HL-60 (cell line): ENCODE data around the gene METTL23.

Experiments used
- DNase-seq, 2 experiments: peaks; one replicate each; pipeline ENCODE4 v3.0.0-alpha.2; 2010 to 2020; ENCODE audit warnings: low read depth in 1 of 2, low spot score in 1 of 2
- H3K27ac ChIP-seq: fragments of 250-450 bp; sonication (Bioruptor Pico); replicated peaks from 2 replicates; pipeline ENCODE4 v1.5.1; 2020; ENCODE audit warnings: mild to moderate bottlenecking, moderate library complexity
- H3K27me3 ChIP-seq: fragments of 250-450 bp; sonication (Bioruptor Pico); 2 replicates; pipeline ENCODE4 v1.5.1; 2021; ENCODE audit warnings: mild to moderate bottlenecking, moderate library complexity; ENCODE audit not compliant: insufficient read depth, poor library complexity, severe bottlenecking
- H3K4me3 ChIP-seq: replicated peaks from 2 replicates; pipeline ENCODE4 v1.5.1; 2011; ENCODE audit warnings: mild to moderate bottlenecking, control low read depth, low read length; ENCODE audit not compliant: insufficient read depth
- CTCF ChIP-seq: IDR thresholded peaks from one replicate; pipeline ENCODE4 v1.5.1; 2011; ENCODE audit warnings: low read length, control low read depth, inconsistent platforms; ENCODE audit not compliant: insufficient read depth
- GABPA ChIP-seq: IDR thresholded peaks from 2 replicates; pipeline ENCODE4 v1.6.1; 2012; ENCODE audit warnings: low read depth
- POLR2AphosphoS5 ChIP-seq: IDR thresholded peaks from 2 replicates; pipeline ENCODE4 v1.6.1; 2012; ENCODE audit warnings: low read depth
- REST ChIP-seq: IDR thresholded peaks from 2 replicates; pipeline ENCODE4 v1.6.1; 2012; ENCODE audit warnings: low read depth; ENCODE audit not compliant: insufficient replicate concordance
- SPI1 ChIP-seq: IDR thresholded peaks from 2 replicates; pipeline ENCODE4 v1.6.1; 2012; ENCODE audit warnings: low read depth, mild to moderate bottlenecking, borderline replicate concordance

METTL23 gene

DNA sequence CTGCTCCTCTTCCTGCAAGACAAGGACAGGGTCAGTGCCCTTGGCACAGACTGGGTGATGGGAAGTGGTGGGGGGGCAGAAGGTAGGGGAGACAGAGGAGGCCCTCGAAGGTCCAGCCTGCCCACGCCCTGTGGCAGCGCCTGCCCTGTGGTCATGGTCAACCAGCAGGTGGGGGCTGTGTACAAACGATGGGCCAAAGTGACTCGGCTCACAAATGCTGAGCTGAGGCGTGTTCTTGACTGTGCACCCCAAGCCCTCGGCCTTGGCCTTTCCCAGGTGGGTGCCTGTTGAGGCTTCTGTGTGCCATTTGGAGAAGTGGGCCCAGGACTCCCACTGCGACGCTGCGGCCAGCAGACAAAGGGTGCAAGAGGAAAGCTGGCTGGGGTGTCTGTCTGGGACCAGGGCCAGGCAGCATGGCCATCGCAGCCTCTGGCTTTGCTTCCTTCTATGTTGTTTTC, 38.4 kb upstream of the METTL23 start:
- H3K4me3 ChIP-seq: no peak overlapping the region
- no peak for DNase-seq

GRCh38 chr17:76689859-76690258, 36.8 kb upstream of the METTL23 start:
- no peak overlapping the region for H3K27ac ChIP-seq
- DNase-seq: no peak
- TF ChIP-seq GABPA: no peak
- no peak for TF ChIP-seq CTCF
- no peak for TF ChIP-seq REST
- no peak for TF ChIP-seq SPI1
- no peak for TF ChIP-seq POLR2AphosphoS5

More for the DNA sequence above, 38.4 kb upstream of the METTL23 start:
- TF ChIP-seq REST (no peak), SPI1 (no peak), GABPA (no peak)
- Histone ChIP-seq H3K27me3 (no peaks in the 10 kb centered on the region), H3K27ac (no peak overlapping the region)

GRCh38 chr17:76690596-76691280, 35.9 kb upstream of the METTL23 start:
- no peak overlapping the region for H3K27ac ChIP-seq
- H3K27me3 ChIP-seq: no peaks in the 10 kb centered on the region
- TF ChIP-seq CTCF (no peak), POLR2AphosphoS5 (no peak), GABPA (no peak), SPI1 (no peak), REST (no peak)
- DNase-seq: no peak
- no peak overlapping the region for H3K4me3 ChIP-seq

More at GRCh38 chr17:76689859-76690258, 36.8 kb upstream of the METTL23 start:
- H3K4me3 ChIP-seq: no peak overlapping the region
- no peaks in the 10 kb centered on the region for H3K27me3 ChIP-seq
